ENCODE data around the gene METTL16.
"Not testable (repeated sequence)": the region's sequence is repeated elsewhere in the genome, so short reads cannot be mapped to it uniquely, and the experiment has no call there.

METTL16 gene

GRCh38 chr17:2449486-2449885 lies 62.2 kb downstream of the METTL16 start:
- DNase-seq, result no peak

DNA sequence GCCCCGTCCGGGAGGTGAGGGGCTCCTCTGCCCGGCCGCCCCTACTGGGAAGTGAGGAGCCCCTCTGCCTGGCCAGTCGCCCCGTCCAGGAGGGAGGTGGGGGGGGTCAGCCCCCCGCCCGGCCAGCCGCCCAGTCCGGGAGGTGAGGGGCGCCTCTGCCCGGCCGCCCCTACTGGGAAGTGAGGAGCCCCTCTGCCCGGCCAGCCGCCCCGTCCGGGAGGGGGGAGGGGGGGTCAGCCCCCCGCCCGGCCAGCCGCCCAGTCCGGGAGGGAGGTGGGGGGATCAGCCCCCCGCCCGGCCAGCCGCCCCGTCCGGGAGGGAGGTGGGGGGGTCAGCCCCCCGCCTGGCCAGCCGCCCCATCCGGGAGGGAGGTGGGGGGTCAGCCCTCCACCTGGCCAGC lies 64.2 kb downstream of the METTL16 start:
- DNase-seq, result not testable (repeated sequence)

GRCh38 chr17:2445638-2446037 lies 66.0 kb downstream of the METTL16 start:
- DNase-seq, result no peak

GRCh38 chr17:2444382-2444781 lies 67.3 kb downstream of the METTL16 start:
- DNase-seq, result no peak

DNA sequence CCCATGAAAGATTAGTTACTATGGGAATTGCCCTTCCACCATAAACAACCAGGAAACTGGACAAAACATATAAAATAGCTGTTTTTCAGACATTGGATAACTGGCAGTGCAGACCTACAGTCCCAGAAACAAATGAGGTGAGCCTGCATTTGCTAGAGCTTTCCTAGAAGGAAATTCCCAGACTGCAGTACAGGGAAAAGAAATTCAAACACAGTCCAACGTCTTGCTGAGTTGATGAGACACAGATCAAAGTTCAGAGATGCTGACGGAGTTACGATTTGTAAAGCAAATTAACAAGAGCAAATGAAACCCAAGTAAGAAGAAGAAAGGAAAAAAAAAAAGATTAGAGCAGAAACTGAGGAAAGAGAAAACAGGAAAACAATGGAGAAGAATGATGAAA lies 69.5 kb downstream of the METTL16 start:
- DNase-seq, result no peak

DNA sequence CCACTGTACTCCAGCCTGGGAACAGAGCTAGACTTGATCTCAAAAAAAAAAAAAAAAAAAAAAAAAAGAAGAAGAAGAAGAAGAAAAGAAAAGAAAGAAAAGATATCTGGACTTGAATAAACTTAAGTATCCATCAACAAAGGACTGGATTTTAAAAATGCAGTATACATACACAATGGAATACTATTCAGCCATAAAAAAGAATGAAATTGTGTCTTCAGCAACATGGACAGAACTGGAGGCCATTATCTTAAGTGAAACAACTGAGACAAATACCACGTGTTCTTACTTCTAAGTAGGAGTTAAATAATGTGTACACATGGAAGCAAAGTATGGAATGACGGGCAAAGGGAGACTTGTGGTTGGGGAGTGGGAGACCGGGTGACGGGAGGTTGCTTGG lies 70.8 kb downstream of the METTL16 start:
- no peak for DNase-seq

DNA sequence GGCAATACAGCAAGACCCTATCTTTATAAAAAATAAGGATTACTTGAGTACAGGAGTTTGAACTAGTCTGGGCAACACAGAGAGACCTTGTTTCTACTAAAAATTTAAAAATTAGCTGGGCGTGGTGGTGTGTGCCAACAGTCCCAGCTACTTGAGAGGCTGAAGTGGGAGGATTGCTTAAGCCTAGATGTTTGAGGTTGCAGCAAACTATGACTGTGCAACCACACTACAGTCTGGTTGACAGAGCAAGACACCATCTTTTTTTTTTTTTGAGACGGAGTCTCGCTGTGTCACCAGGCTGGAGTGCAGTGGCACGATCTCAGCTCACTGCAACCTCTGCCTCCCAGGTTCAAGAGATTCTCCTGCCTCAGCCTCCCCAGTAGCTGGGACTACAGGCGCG lies 71.7 kb downstream of the METTL16 start:
- not testable (repeated sequence) for DNase-seq

DNA sequence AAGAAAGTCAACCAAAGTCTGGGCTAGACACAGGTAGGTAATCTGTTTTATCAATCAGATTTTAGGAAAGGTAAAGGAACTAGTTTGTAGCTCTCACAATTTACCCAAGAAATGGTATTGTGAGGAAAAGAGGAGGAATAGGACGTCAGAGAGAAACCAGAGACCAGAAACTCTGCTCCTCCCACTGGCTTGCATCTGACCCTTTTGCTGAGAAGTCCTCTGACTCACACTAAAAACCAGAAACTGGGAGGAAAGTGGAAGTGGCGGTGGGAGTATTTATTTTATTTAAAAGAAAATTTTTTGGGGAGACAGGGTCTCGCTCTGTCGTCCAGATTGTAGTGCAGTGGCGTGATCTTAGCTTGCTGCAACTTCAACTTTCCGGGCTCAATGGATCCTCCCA lies 72.9 kb downstream of the METTL16 start:
- no peak for DNase-seq

GRCh38 chr17:2436316-2436905 lies 75.3 kb downstream of the METTL16 start:
- peak; percentile 48 to 79 for DNase-seq

- DNase-seq, result peak; percentile 79 to 94
Measured at GRCh38 chr17:2435862-2436261, 75.8 kb downstream of the METTL16 start.

DNA sequence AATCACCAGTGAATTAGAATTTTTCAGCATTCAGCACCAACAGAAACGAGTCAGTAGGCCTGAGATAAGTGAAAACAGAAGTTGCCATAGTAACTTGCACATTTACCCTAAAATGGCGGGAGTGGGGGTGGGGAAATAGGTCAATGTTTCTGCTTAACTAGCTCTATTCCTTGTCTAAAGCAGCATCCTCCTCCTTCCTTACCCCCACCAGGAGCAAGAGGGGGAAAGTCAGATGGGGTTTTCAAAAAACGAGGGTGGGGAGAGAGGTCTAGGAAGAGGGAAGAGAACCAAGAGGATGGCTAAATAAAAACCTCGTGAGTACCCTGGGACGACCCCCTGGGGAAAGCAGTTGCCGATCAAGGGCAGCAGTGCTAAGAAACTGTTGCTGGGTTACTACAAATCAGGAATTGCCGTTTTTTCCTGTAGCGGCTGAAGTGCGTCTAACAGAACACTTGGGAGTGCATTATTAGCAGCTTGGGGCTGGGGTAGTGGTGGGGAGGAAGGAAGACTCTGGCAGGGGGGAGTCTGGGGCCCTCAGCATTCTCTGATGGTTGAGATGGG lies 76.4 kb downstream of the METTL16 start:
- peak; percentile 71 to 74 for DNase-seq

DNA sequence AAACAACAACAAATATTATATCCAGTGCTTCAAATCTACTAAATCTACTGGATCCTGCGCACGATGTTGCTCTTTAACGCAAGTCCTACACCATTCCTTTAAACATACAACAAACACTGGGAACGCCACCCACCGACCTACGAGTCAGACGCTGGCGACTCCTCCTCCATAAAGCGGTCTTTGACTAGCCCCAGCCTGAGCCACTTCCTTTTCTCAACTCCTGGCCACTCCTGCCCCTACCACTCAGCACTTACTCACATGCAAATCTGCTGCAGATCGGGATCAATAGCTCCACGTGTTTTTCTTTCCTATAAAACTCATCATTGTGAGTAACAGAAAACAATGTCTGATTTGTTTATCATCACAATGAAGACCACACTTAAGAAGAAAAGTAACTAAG lies 78.0 kb downstream of the METTL16 start:
- DNase-seq, result no peak

DNA sequence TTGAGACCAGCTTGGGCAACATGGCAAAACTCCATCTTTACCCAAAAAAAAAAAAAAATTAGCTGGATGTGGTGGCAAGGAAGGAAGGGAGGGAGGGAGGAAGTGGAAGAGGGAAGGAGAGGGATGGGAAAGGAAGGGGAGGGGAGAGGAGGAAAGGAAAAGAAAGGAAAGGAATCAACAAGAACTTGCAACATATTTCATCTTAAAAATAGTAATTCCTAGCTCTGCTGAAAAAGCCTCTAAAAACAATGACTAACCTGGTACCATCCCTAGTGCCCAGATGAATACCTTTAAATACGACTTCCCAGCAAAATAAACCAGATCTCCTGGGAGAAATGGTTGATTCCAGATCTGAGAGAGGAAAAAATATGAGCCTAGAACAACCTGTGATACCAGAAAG lies 83.8 kb downstream of the METTL16 start:
- DNase-seq, result no peak

GRCh38 chr17:2427215-2427614 lies 84.5 kb downstream of the METTL16 start:
- no peak for DNase-seq

DNA sequence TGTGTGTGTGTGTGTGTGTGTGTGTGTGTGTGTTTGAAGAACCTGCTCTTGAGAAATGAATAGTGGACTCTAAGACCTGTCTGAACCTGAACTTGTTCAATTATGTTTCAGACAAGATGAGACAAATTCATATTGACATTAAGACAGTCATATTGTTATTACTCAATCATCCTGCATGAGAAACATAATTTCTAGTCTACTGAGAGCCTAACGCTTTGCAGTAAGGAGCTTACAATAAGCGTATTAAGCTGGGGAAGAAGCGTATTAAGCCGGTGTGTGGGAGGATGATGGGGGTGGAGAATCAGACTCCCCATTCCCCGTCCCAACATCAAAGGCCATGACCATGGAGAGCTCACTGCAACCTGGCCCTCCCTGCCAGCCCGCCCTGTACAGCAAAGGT lies 88.4 kb downstream of the METTL16 start:
- peak; percentile 24 to 35 for DNase-seq

DNA sequence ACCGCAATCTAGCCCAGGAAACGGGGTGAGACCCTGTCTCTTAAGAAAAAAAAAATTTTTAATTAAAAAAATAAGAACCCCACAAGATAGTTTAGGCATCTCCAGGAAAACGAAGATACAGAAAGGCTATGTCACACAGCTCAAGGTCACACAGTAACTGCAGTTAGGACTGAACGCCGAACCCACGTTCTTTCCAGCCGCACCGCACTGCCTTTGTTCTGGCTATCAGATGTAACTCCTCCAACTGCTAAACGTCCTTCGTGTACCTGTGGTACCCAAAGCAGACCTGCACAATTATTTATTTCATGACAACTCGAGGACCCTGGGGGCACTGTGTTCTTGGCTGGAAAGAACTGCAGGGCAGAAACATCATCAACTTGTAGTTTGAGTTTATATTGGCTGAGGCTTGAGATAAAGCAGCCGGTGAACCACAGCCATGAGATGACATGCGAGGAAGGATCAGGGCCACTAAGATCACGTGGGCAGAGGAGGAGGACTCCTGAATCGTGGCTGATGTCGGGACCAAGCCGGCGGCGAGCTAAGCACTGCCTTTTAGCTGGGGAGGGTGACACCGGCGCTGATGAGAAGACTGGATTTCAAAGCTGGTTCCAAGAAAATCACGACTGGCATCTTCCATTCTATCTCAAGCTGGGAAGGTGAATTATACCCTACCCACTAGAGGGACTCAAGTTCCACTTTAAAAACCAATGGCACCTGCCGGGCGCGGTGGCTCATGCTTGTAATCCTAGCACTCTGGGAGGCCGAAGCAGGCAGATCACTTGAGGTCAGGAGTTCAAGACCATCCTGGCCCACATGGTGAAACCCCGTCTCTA lies 90.2 kb downstream of the METTL16 start:
- DNase-seq, result peak; percentile 32 to 42

GRCh38 chr17:2420176-2420575 lies 91.5 kb downstream of the METTL16 start:
- DNase-seq, result no peak

DNA sequence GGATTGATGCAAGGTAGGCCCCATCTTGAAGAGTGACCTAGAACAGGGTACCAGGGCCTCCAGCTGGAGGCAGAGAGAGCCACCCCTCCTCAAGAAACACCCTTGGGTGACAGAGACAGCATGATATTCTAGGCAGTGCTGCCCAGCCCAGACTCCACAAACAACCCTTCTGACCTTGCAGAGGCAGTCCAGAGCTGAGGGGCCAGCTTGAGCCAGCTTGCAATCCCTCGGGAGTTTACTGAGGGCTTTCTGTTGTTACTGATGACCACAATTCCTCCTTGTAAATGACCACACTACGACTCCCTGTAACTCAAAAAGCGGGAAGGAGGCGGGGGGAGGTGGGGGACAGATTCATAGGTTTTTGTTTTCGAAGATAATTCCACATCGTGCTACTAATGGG lies 92.2 kb downstream of the METTL16 start:
- no peak for DNase-seq

DNA sequence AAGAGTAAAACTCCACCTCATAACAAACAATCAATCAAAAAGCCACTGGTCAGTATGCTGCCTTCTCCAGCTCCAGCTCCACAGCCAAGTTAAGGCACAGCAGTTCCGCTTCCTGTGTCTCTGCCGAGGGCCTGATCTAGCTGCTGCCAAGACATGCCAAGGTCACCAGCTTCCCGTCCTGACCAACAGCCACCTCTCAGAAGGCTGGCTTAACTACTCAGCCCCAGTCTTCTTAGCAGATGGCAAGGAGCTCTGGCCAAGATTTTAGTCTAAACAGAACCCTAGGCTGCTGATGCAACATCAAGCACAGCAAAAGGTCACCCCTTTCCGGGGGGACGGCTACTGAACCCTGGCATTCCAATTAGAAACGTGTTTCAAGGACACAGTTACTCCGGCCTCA lies 93.1 kb downstream of the METTL16 start:
- no peak for DNase-seq

DNA sequence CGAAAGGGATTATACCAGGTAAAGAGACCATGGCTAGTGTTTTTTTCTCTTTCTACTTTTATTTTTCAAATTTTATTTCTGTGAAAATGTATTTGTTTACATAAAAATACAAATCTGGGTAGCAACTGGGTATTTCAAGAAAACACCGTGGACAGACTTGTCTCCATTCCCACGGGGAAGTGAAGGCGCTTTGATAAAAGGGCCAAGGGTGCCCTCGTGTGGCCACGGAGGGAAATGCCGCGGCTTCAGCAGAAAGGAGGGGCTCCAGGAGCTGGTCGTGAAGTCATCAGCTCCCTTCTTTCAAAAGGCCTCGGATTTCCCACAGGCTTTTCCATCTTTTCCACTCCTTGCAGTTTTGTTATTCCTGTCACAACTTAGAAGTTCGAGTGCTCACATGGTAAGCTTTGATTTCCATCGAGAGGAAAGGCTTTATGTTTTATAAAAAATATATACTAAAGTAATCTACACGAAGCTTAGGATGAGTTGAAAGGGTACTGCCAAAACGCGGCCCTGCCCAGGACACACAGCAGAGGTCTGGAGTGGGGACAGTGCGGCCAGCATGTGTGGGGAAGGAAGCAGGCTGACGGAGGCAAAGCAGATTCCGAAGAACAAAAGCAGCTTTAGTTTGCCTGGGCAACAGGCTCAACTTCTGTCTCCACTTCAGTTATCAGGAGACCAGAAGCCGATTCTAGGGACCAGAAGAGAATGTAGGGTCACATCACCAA lies 95.5 kb downstream of the METTL16 start:
- peak; percentile 36 to 62 for DNase-seq

DNA sequence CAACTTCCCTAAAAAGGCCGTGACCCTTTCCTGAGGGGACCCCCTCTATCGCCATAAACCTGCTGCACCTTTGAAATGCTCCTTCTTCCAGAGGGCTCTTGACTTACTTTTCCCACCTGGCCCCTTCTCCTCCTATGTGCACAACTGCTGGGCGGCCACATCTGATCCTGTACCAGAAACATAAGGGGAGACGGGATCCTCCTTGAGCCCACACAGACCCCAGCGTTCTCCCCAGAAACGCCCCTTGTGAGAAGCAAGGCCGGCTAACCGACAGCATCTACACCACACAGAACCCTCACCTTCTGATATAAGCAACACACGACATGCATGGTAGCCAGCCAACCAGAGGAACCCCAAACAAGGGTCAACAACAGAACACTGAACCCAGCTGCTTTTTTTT lies 96.6 kb downstream of the METTL16 start:
- DNase-seq, result no peak

- no peak for DNase-seq
Measured at GRCh38 chr17:2414446-2415064, 97.1 kb downstream of the METTL16 start.

DNA sequence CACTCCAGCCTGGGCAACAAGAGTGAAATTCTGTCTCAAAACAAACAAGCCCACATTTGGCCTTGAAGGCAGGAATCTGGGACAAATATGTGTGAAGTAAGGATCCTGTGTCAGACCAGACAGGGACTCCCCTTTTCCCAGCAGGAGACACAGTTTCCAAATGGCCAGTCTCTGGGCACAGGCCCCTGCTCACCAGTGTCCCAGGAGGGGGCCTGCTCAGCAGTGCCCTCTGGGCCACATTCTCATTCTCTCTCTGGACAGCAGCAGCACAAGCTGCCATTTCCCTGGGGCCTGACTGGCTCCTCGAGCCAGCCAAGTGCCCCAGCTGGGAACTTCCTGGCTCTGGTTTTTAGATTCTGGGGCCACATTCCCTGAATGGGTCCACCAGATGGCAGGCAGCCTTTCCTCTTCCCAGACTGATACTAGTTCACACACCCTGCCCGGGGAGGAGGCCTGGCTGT lies 99.1 kb downstream of the METTL16 start:
- no peak for DNase-seq
